ENCODE data around the gene SPOPL. TPM values are rescaled to one million over a fixed set of nuclear protein-coding genes. Genes with fewer than 3 reads are reported as not detected.

The SPOPL gene
- total and polyA plus RNA-seq, 2 of the 4 experiments (the other 2 are of a cell fraction) = 4.8 to 20.3 TPM

DNA sequence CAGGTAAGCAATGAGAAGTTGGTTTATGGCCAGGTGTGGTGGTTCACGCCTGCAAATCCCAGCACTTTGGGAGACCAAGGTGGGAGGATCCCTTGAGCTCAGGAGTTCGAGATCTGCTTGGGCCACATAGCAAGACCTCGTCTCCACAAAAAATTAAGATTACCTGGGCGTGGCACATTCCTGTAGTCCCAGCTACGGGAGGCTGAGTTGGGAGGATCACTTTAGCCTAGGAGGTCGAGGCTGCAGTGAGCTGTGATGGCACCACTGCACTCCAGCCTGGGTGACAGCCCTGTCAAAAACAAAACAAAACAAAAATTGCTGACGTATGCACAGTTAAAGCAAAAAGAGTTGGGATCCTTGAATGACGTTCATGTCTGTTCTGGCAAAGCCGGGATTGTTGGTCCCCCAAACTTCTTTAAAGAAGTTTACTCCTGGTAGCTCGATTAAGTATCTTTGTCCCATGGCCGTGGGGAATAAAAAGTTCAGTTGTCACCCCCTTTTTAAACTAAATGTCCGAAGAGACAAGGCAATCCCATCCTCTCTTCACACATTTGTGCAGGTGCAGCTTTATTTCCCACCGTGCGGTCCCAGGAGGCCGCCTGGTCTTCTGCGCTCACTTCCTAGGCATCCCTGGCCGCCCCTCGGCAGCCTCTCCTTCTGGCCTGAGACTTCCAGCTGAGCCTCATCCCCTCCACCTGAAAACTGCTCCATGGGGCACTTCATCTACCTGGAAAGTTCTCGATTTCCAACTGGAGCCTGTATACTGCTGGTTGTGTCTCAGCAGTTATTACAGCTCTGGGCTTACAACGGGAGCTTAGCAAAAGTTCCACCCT lies 762 bp upstream of the SPOPL start:
- peak overlapping the region; percentile 91 for H3K23ac ChIP-seq (ENCODE audit: low read depth, low read length)
- peak overlapping the region; percentile 84 for H3K4me2 ChIP-seq (ENCODE audit: low read depth, low read length)
- peak overlapping the region; percentile 69 for H2BK120ac ChIP-seq (ENCODE audit: low read depth, low read length)
- H3K27me3 ChIP-seq (ENCODE audit: control insufficient read depth, insufficient read depth, low read length) = no peaks in the 10 kb centered on the region
- no peaks in the 10 kb centered on the region for H3K36me3 ChIP-seq (ENCODE audit: control insufficient read depth, insufficient read depth, low read length)
- H3K9me1 ChIP-seq (ENCODE audit: insufficient read depth, low read length) = peaks cover 6% of the 10 kb centered on the region; the same call in 1 of the 2 replicates
- TSS peak; percentile 41 for BruUV-seq (replicated peaks)
- ChIA-PET POLR2A (ENCODE audit: unreplicated experiment) (interaction anchor here (0.8 kb wide), 1 partner anchor 44 kb away, joined by 3 read pairs; no protein-coding TSS in a partner anchor), CTCF (interaction anchor here (0.9 kb wide), 1 partner anchor 83 kb away, joined by 3 read pairs; no protein-coding TSS in a partner anchor)
- peak overlapping the region; percentile 84 for H2AK9ac ChIP-seq (replicated peaks; ENCODE audit: low read depth, low read length, poor library complexity)
- peak overlapping the region; percentile 84 for H2BK5ac ChIP-seq (ENCODE audit: low read depth, low read length, poor library complexity, severe bottlenecking)
- peak overlapping the region; percentile 94 to 96 for H4K8ac ChIP-seq (ENCODE audit: low read depth in 2 of 2, low read length in 2 of 2)
- H3K9ac ChIP-seq (ENCODE audit: low read depth, low read length) = peak overlapping the region; percentile 95
- H3K4me3 ChIP-seq (ENCODE audit: insufficient read depth, low read depth, low read length) = peak overlapping the region; percentile 97
- peak overlapping the region; percentile 80 for H3K4ac ChIP-seq (ENCODE audit: low read depth, low read length)
- TF ChIP-seq, protein P1, sequence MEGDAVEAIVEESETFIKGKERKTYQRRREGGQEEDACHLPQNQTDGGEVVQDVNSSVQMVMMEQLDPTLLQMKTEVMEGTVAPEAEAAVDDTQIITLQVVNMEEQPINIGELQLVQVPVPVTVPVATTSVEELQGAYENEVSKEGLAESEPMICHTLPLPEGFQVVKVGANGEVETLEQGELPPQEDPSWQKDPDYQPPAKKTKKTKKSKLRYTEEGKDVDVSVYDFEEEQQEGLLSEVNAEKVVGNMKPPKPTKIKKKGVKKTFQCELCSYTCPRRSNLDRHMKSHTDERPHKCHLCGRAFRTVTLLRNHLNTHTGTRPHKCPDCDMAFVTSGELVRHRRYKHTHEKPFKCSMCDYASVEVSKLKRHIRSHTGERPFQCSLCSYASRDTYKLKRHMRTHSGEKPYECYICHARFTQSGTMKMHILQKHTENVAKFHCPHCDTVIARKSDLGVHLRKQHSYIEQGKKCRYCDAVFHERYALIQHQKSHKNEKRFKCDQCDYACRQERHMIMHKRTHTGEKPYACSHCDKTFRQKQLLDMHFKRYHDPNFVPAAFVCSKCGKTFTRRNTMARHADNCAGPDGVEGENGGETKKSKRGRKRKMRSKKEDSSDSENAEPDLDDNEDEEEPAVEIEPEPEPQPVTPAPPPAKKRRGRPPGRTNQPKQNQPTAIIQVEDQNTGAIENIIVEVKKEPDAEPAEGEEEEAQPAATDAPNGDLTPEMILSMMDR (conservative IDR thresholded peaks at IDR 0.05; ENCODE audit: low read depth, low read length) = no peak
- TF ChIP-seq MAFK (IDR thresholded peaks at IDR 0.05; ENCODE audit: low read depth, low read length) (peak; percentile 96), CEBPB (IDR thresholded peaks at IDR 0.05; ENCODE audit: low read depth, low read length) (no peak), SMC3 (IDR thresholded peaks at IDR 0.05; ENCODE audit: low read depth, low read length) (no peak), MAZ (IDR thresholded peaks at IDR 0.05; ENCODE audit: borderline replicate concordance, low read depth, low read length) (no peak), FOS (IDR thresholded peaks at IDR 0.05; ENCODE audit: low read depth, low read length) (no peak), POLR2A (IDR thresholded peaks at IDR 0.05; ENCODE audit: low read depth, low read length) (no peak), MXI1 (IDR thresholded peaks at IDR 0.05; ENCODE audit: borderline replicate concordance, low read depth, low read length) (no peak)
- TF ChIP-seq, protein P2, sequence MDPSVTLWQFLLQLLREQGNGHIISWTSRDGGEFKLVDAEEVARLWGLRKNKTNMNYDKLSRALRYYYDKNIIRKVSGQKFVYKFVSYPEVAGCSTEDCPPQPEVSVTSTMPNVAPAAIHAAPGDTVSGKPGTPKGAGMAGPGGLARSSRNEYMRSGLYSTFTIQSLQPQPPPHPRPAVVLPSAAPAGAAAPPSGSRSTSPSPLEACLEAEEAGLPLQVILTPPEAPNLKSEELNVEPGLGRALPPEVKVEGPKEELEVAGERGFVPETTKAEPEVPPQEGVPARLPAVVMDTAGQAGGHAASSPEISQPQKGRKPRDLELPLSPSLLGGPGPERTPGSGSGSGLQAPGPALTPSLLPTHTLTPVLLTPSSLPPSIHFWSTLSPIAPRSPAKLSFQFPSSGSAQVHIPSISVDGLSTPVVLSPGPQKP (IDR thresholded peaks at IDR 0.05; ENCODE audit: borderline replicate concordance, low read depth, low read length) = no peak
- WGBS, 2 experiments (ENCODE audit: extremely low coverage in 2 of 2, insufficient read length in 1 of 2) = 47% methylated on average over 4 of the region's 20 CpGs; no CpG with 5 or more reads in 1 of the 2 experiments
- H4K20me1 ChIP-seq (ENCODE audit: insufficient read depth, low read length) = peaks cover 2% of the 10 kb centered on the region; the same call in 1 of the 2 replicates
- no peak overlapping the region for H2AK5ac ChIP-seq (ENCODE audit: low read depth, low read length)
- H3K79me1 ChIP-seq (ENCODE audit: low read depth in 1 of 2, low read length in 2 of 2) = peaks cover 7 to 30% of the 10 kb centered on the region in 2 experiments
- no peak overlapping the region; the same call in 1 of the 2 replicates for H3K18ac ChIP-seq (ENCODE audit: low read depth, low read length)
- ATAC-seq (ENCODE audit: low read depth) (no peak; the same call in 1 of the 2 replicates), DNase-seq (no peak)
- H3K56ac ChIP-seq (ENCODE audit: extremely low read depth, insufficient read depth, low read length) = peak overlapping the region; percentile 79
- H2BK20ac ChIP-seq (ENCODE audit: low read depth, low read length) = no peak overlapping the region
- peak overlapping the region; percentile 74 for H4K91ac ChIP-seq (ENCODE audit: insufficient read depth, low read depth, low read length)
- intact Hi-C loops (cut with micrococcal nuclease) = loop anchor here (5.0 to 10.0 kb wide), 3 partner anchors 286 to 586 kb away; no protein-coding TSS in a partner anchor
- dilution Hi-C loops (cut with HindIII; ENCODE audit: low sequenced_read_pairs, unreplicated experiment) = no loop called here
- peak overlapping the region; percentile 94 for H4K5ac ChIP-seq (ENCODE audit: low read depth, low read length)
- H3K9me3 ChIP-seq (ENCODE audit: control insufficient read depth, insufficient read depth, low read length) = no peaks in the 10 kb centered on the region
- H2BK15ac ChIP-seq (ENCODE audit: low read depth, low read length) = peak overlapping the region; percentile 49; the same call in 1 of the 3 replicates
- H2AFZ ChIP-seq (replicated peaks; ENCODE audit: low read length, poor library complexity) = peak overlapping the region; percentile 92
- peak overlapping the region; percentile 86 for H3K14ac ChIP-seq (replicated peaks; ENCODE audit: low read depth, low read length)
- peak overlapping the region; percentile 89 for H3K27ac ChIP-seq (ENCODE audit: insufficient read depth, low read length)
- in situ Hi-C loops (cut with MboI; ENCODE audit: low sequenced_read_pairs) = no loop called here
- no peaks in the 10 kb centered on the region for H3K4me1 ChIP-seq (ENCODE audit: control insufficient read depth, insufficient read depth, low read length)
